HepG2 (cell line): ENCODE results near the gene SUN5. TPM values are rescaled to one million over a fixed set of nuclear protein-coding genes. Genes with fewer than 3 reads are reported as not detected.

ENCODE experiments used
- ATF7 ChIP-seq, 2 experiments: fragments of 450-650 bp in 1 of 2; sonication (generic) in 1 of 2; formaldehyde crosslinking in 1 of 2; IDR thresholded peaks; 2 replicates each; pipeline versions ENCODE4 v1.4.0 to v1.6.1; 2016 to 2020; ENCODE audit warnings: antibody characterized with exemption in 1 of 2, mild to moderate bottlenecking in 1 of 2, missing genetic modification reagents in 1 of 2
- CHD4 ChIP-seq: fragments of 200-600 bp; sonication (generic); IDR thresholded peaks from 2 replicates; pipeline ENCODE4 v1.7.0; 2017; ENCODE audit warnings: mild to moderate bottlenecking, low read length, borderline replicate concordance
- GABPA ChIP-seq, 2 experiments: IDR thresholded peaks; 2 replicates each; pipeline ENCODE4 v1.6.1; 2011 to 2016; ENCODE audit warnings: low read depth in 2 of 2, low read length in 1 of 2, missing biosample characterization in 1 of 2, missing genetic modification characterization in 1 of 2
- IKZF4 ChIP-seq: sonication (generic); formaldehyde crosslinking; IDR thresholded peaks from 2 replicates; pipeline ENCODE4 v1.5.1; 2020; ENCODE audit warnings: borderline replicate concordance, mild to moderate bottlenecking, low read depth, missing genetic modification reagents; ENCODE audit errors: not compliant biosample characterization
- NFIB ChIP-seq: sonication (generic); formaldehyde crosslinking; IDR thresholded peaks from 2 replicates; pipeline ENCODE4 v1.9.0; 2021; ENCODE audit warnings: missing genetic modification reagents, mild to moderate bottlenecking, borderline replicate concordance
- RXRA ChIP-seq: sonication (generic); formaldehyde crosslinking; IDR thresholded peaks from 2 replicates; pipeline ENCODE4 v1.5.1; 2020; ENCODE audit warnings: missing genetic modification reagents
- SRY ChIP-seq: sonication (generic); formaldehyde crosslinking; IDR thresholded peaks from 2 replicates; pipeline ENCODE4 v1.8.0; 2022; ENCODE audit warnings: mild to moderate bottlenecking, missing genetic modification reagents
- ZFP62 ChIP-seq: sonication (generic); formaldehyde crosslinking; IDR thresholded peaks from 2 replicates; pipeline ENCODE4 v1.4.0; 2020; ENCODE audit warnings: missing genetic modification reagents
- ZNF230 ChIP-seq: sonication (generic); formaldehyde crosslinking; IDR thresholded peaks from 2 replicates; pipeline ENCODE4 v1.4.0; 2020; ENCODE audit warnings: mild to moderate bottlenecking, missing genetic modification reagents
- polyA plus RNA-seq, 8 experiments: library from polyadenylated mRNA; depleted of rRNA in 3 of 8; stranded (reverse) in 7 of 8; unstranded in 1 of 8; fragments of >200 nt; fragmentation: Illumina TruSeq in 4 of 8; extraction: Trizol in 4 of 8; gene quantifications; 2 replicates each; pipeline versions ENCODE4 v1.2.1 to v1.2.3, GENCODE V29; 2011 to 2016; ENCODE audit warnings: low read depth in 4 of 8, missing spikeins in 1 of 8, mixed read lengths in 1 of 8; ENCODE audit not compliant: insufficient read depth in 1 of 8
- total RNA-seq, 5 experiments: library from RNA; depleted of rRNA; stranded (reverse); fragments of >200 nt; fragmentation: Illumina TruSeq; extraction: Trizol; gene quantifications; 2 replicates each; pipeline ENCODE4 v1.2.3, GENCODE V29; 2016; ENCODE audit warnings: low read depth in 1 of 5
- TF ChIP-seq, protein P1 (sequence below): sonication (generic); formaldehyde crosslinking; IDR thresholded peaks from 2 replicates; pipeline ENCODE4 v1.5.0; 2020; ENCODE audit warnings: missing genetic modification reagents, mild to moderate bottlenecking, borderline replicate concordance
- TF ChIP-seq, protein P2 (sequence below): conservative IDR thresholded peaks from 2 replicates; pipeline ENCODE4 v1.6.1; 2018; ENCODE audit warnings: missing genetic modification reagents
- TF ChIP-seq, protein P3 (sequence below): sonication (generic); formaldehyde crosslinking; IDR thresholded peaks from 2 replicates; pipeline ENCODE4; 2020; ENCODE audit warnings: missing genetic modification reagents, mild to moderate bottlenecking, borderline replicate concordance
- TF ChIP-seq, protein P4 (sequence below): sonication (generic); formaldehyde crosslinking; IDR thresholded peaks from 2 replicates; pipeline ENCODE4 v1.4.0; 2020; ENCODE audit warnings: low read depth, mild to moderate bottlenecking, missing genetic modification reagents
- TF ChIP-seq, protein P5 (sequence below), 2 experiments: sonication (generic) in 1 of 2; formaldehyde crosslinking in 1 of 2; IDR thresholded peaks; 2 replicates each; pipeline versions ENCODE4 v1.4.0 to v1.6.1; 2016 to 2020; ENCODE audit warnings: borderline replicate concordance in 1 of 2, low read depth in 1 of 2, mild to moderate bottlenecking in 1 of 2, missing genetic modification reagents in 1 of 2

The SUN5 gene
- total and polyA plus RNA-seq, 2 of the 13 experiments (the other 11 are each of a cell fraction or from before 2014, with no cell fraction given): not detected

DNA sequence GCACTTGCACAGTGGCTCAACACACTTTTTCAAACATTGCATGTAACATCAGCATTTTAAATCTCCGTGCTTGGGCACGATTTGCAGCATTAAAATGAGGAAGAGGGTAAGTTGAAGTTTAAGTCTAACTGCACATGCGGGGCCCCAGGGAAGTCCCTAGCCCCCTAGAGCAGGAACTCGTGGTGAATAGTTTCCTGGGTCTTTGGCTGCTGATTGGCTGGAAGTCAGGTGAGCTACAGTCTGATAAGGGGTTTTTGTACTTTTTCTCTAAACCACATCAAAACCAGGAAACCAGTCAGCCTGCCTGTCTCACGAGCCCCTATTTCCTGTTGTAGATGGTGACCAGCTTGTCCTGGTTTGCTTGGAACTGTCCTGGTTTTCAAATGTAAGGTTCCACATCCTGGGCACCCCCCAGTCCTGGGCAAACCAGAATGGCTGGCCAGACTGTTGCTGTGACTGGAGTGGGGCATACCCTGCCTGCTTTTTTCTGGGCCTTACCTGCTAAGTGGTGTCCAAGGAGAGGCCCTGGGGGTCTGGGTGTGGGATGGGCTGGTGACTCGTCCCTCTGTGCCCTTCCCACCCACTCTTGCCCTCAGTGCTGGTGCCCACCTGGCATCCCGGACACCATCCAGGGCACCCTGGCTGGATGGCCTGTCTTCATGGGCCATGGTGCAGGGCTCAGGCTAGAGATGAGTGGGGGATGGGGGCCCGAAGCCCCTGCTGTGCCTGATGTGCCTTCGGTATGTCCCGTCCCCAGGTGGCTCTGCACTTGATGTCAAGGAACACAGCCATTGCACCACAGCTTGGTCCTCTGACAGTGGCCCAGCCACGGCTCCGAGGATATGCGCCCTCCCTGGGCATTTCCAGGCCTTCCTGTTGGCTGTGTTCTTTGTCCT is 31.8 kb downstream of the SUN5 start (continued):
- TF ChIP-seq, protein P1, sequence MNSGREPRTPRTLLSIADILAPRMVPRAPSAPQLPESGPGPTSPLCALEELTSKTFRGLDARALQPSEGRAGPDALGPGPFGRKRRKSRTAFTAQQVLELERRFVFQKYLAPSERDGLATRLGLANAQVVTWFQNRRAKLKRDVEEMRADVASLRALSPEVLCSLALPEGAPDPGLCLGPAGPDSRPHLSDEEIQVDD (CRISPR knock-in tag): peak; percentile 20; the same call in 1 of the 2 replicates
- TF ChIP-seq, protein P2, sequence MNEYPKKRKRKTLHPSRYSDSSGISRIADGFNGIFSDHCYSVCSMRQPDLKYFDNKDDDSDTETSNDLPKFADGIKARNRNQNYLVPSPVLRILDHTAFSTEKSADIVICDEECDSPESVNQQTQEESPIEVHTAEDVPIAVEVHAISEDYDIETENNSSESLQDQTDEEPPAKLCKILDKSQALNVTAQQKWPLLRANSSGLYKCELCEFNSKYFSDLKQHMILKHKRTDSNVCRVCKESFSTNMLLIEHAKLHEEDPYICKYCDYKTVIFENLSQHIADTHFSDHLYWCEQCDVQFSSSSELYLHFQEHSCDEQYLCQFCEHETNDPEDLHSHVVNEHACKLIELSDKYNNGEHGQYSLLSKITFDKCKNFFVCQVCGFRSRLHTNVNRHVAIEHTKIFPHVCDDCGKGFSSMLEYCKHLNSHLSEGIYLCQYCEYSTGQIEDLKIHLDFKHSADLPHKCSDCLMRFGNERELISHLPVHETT (CRISPR knock-in tag): no peak
- TF ChIP-seq ZFP62 (CRISPR knock-in tag) (0 out of 2 replicates have a peak, but pooled peaks have one; percentile 50), ZNF230 (CRISPR knock-in tag) (0 out of 2 replicates have a peak, but pooled peaks have one; percentile 24), CHD4 (no peak), GABPA (IDR thresholded peaks at IDR 0.05; ENCODE audit: low read depth, low read length) (no peak), GABPA (CRISPR knock-in tag; IDR thresholded peaks at IDR 0.05; ENCODE audit: low read depth) (peak; percentile 49; the same call in 1 of the 2 replicates), SRY (CRISPR knock-in tag) (0 out of 2 replicates have a peak, but pooled peaks have one; percentile 72), NFIB (CRISPR knock-in tag) (0 out of 2 replicates have a peak, but pooled peaks have one; percentile 47), RXRA (CRISPR knock-in tag) (peak; percentile 28; the same call in 1 of the 2 replicates), ATF7 (IDR thresholded peaks at IDR 0.05) (no peak), ATF7 (CRISPR knock-in tag; IDR thresholded peaks at IDR 0.05) (no peak; the same call in 1 of the 2 replicates), IKZF4 (CRISPR knock-in tag) (peak; percentile 10)
- TF ChIP-seq, protein P3, sequence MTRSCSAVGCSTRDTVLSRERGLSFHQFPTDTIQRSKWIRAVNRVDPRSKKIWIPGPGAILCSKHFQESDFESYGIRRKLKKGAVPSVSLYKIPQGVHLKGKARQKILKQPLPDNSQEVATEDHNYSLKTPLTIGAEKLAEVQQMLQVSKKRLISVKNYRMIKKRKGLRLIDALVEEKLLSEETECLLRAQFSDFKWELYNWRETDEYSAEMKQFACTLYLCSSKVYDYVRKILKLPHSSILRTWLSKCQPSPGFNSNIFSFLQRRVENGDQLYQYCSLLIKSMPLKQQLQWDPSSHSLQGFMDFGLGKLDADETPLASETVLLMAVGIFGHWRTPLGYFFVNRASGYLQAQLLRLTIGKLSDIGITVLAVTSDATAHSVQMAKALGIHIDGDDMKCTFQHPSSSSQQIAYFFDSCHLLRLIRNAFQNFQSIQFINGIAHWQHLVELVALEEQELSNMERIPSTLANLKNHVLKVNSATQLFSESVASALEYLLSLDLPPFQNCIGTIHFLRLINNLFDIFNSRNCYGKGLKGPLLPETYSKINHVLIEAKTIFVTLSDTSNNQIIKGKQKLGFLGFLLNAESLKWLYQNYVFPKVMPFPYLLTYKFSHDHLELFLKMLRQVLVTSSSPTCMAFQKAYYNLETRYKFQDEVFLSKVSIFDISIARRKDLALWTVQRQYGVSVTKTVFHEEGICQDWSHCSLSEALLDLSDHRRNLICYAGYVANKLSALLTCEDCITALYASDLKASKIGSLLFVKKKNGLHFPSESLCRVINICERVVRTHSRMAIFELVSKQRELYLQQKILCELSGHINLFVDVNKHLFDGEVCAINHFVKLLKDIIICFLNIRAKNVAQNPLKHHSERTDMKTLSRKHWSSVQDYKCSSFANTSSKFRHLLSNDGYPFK (CRISPR knock-in tag): 0 out of 2 replicates have a peak, but pooled peaks have one; percentile 29
- TF ChIP-seq, protein P4, sequence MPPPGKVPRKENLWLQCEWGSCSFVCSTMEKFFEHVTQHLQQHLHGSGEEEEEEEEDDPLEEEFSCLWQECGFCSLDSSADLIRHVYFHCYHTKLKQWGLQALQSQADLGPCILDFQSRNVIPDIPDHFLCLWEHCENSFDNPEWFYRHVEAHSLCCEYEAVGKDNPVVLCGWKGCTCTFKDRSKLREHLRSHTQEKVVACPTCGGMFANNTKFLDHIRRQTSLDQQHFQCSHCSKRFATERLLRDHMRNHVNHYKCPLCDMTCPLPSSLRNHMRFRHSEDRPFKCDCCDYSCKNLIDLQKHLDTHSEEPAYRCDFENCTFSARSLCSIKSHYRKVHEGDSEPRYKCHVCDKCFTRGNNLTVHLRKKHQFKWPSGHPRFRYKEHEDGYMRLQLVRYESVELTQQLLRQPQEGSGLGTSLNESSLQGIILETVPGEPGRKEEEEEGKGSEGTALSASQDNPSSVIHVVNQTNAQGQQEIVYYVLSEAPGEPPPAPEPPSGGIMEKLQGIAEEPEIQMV (CRISPR knock-in tag): 0 out of 2 replicates have a peak, but pooled peaks have one; percentile 39
- TF ChIP-seq, protein P5, sequence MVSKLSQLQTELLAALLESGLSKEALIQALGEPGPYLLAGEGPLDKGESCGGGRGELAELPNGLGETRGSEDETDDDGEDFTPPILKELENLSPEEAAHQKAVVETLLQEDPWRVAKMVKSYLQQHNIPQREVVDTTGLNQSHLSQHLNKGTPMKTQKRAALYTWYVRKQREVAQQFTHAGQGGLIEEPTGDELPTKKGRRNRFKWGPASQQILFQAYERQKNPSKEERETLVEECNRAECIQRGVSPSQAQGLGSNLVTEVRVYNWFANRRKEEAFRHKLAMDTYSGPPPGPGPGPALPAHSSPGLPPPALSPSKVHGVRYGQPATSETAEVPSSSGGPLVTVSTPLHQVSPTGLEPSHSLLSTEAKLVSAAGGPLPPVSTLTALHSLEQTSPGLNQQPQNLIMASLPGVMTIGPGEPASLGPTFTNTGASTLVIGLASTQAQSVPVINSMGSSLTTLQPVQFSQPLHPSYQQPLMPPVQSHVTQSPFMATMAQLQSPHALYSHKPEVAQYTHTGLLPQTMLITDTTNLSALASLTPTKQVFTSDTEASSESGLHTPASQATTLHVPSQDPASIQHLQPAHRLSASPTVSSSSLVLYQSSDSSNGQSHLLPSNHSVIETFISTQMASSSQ (IDR thresholded peaks at IDR 0.05; ENCODE audit: low read depth): no peak
- TF ChIP-seq, protein P5 (CRISPR knock-in tag; IDR thresholded peaks at IDR 0.05; ENCODE audit: borderline replicate concordance): peak; percentile 29; the same call in 1 of the 2 replicates
